ENCODE measurements around the gene SMAD2.
"Not testable (repeated sequence)": the region's sequence is repeated elsewhere in the genome, so short reads cannot be mapped to it uniquely, and the experiment has no call there.

The SMAD2 gene

GRCh38 chr18:47767699-47768098 lies 162.8 kb downstream of the SMAD2 start:
- Histone ChIP-seq H3K4me1 (ENCODE audit: insufficient read depth, low read length) (0 out of 2 replicates have a peak, but pooled peaks cover 5% of the 10 kb centered on the region), H3K9ac (ENCODE audit: low read depth, low read length) (no peak overlapping the region), H3K4me3 (ENCODE audit: low read length) (no peak overlapping the region), H3K27me3 (ENCODE audit: insufficient read depth, low read length) (no peaks in the 10 kb centered on the region), H3K36me3 (ENCODE audit: insufficient read depth, low read length) (no peaks in the 10 kb centered on the region), H3K9me3 (ENCODE audit: insufficient read depth, low read depth, low read length) (no peaks in the 10 kb centered on the region), H3K27ac (ENCODE audit: low read depth, low read length) (no peak overlapping the region)
- 76% methylated on average over 2 of the region's 2 CpGs for WGBS

- not testable (repeated sequence) for H3K4me1 ChIP-seq (ENCODE audit: insufficient read depth, low read length); H3K36me3 ChIP-seq (ENCODE audit: insufficient read depth, low read length); H3K27me3 ChIP-seq (ENCODE audit: insufficient read depth, low read length); H3K9ac ChIP-seq (ENCODE audit: low read depth, low read length); H3K27ac ChIP-seq (ENCODE audit: low read depth, low read length); H3K9me3 ChIP-seq (ENCODE audit: insufficient read depth, low read depth, low read length); H3K4me3 ChIP-seq (ENCODE audit: low read length)
- WGBS: 91% methylated on average over 3 of the region's 3 CpGs
Measured at GRCh38 chr18:47767198-47767597, 163.3 kb downstream of the SMAD2 start.

All from HUES64 (cell line).